Activated CD8-positive, alpha-beta memory T cell treated with anti-CD3 and anti-CD28 coated beads for 24 hours (primary cell): ENCODE data around the gene FAAP20.
A peak's percentile ranks its signal among the peaks of the same experiment; 100 is the strongest.

Experiments
- DNase-seq: peaks from one replicate; pipeline ENCODE4 v3.0.0-alpha.2; 2020

Gene FAAP20

DNA sequence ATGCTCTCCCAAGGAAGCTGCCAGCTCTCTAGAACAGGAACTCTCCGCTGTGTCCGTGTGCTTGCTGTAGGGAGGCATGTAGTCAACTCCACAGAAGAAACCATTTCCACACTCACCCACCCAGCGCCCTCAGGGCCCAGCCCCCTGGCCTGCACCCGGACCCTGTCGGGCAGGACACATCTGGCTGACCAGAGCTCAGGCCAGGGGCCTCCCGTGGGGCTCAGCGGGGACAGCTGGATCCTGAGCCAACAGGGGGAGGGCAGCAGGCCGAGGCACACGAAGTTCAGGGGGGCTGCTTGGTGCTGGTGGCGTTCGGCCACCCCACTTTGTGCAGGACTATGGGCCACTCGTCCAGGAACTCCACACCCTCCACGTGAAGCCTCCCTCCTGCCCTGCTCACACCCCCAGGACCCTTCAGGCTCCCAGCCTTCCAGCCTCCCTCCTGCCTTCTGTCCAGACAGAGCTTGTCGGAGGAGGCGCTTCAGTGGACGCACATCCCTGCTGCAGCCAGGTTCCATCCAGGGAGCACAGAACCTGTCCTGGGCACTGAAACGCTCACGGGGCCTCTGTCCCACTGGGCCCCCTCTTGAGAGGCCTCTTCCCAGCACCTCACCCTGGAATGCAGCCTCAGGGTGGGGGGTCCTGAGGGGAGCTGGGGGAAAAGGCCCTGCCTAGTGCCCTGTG, 15.0 kb upstream of the FAAP20 start:
- no peak for DNase-seq

GRCh38 chr1:2208309-2209239, 14.0 kb upstream of the FAAP20 start:
- no peak for DNase-seq

- no peak for DNase-seq
Measured at GRCh38 chr1:2206813-2207487, 12.4 kb upstream of the FAAP20 start.

DNA sequence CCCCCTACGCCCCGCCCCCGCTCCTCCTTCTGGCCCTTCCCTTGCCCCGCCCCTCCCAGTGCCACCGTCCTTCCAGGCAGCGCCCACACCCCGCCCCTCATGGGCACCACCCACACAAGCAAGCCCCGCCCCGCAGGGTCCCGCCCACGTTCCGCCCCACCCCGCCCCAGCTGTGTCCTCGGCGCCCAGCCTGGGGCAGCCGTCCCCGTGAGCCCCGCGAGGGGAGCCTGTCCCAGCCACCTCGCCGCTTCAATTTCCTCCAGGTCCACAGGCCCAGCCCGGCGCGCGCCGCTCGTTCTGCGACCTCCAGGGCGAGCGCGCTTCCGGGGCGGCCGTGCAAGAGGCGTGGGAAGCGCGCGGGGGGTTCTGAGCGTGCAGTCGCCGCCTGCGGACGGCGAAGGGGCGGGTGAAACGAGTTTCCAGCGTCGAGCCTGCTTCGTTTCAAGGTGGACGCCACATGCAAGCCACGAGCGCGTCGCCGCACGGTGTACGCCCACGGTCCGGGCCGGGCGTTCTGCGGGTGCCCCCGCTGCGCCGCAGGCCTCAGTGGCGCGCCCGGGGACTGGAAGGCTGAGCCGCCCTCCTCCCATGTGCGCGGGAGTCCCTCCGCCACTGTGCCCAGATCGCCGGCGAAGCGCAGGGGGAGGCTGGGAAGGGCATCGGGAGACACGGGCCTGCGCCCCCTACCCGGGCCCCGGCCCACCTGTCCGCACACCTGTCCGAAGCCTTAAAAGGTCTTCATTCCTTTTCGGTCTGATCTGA, 10.8 kb upstream of the FAAP20 start:
- peak; percentile 95 for DNase-seq

DNA sequence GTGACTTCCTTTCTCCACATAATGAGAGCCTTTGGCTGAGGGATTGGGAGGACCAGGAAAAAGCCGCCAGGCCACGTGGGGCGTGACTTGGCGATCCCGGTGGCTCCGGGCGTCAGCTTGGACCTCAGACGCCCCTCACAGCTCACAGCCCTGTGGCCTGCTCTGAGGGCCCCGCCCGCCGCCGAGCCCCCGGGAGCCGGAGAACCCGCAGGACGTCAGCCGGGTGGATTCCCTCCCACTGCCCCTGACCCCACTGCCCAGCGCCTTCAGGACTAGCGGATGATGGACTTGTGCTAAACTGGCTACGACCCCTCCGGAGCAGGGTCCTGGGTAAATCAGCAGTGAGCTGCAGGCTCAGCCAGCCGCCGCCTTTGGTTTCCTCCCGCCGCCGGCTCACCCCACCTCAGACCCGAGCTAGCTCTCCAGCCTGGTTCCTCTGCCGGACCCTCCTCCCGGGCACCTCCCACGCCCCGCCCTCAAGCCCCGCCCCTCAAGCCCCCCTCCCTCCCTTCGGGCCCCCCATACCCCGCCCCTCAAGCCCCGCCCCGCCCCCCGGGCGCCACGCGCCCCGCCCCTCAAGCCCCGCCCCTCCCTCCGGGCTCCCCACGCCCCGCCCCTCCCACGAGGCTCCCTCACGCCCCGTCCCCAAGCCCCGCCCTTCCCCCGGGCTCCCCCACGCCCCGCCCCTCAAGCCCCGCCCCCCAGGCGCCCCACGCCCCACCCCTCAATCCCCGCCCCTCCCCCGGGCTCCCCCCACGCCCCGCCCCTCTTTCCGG, 10.0 kb upstream of the FAAP20 start:
- peak; percentile 84 for DNase-seq

DNA sequence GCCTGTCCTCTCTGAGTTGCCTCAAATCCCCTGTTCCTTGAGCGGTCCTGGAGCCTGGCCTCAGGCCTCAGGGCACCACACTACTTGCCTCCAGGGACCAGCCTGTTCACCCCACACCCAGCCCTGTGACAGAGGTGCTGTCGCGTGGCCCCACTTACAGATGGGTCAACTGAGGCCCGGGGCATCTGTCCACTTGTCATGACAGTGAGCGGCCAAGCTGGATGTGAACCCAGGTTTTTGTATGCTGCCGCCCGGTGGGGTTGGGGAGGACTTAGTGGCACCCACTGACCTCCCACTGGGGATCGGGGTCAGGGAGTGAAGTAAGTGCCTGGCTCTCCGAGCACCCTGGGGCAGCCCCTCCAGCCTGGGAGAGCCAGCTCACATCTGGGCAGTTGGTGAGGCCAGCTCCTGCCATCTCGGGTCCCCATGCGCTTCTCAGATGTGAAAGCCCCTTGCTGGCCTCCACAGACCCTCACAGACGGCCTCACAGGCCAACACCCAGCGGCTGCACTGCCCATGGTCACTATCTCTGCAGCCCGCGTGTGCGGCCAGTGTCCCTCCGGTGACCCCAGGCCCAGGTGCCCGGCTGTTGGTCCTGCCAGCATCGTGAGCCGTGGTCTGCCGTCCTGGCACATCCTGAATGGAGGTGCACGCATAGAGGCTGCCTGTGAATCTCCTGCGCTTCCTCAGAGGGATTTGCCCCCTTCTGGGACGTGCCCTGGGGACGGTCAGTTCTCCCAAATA, 9.3 kb upstream of the FAAP20 start:
- DNase-seq, result no peak

DNA sequence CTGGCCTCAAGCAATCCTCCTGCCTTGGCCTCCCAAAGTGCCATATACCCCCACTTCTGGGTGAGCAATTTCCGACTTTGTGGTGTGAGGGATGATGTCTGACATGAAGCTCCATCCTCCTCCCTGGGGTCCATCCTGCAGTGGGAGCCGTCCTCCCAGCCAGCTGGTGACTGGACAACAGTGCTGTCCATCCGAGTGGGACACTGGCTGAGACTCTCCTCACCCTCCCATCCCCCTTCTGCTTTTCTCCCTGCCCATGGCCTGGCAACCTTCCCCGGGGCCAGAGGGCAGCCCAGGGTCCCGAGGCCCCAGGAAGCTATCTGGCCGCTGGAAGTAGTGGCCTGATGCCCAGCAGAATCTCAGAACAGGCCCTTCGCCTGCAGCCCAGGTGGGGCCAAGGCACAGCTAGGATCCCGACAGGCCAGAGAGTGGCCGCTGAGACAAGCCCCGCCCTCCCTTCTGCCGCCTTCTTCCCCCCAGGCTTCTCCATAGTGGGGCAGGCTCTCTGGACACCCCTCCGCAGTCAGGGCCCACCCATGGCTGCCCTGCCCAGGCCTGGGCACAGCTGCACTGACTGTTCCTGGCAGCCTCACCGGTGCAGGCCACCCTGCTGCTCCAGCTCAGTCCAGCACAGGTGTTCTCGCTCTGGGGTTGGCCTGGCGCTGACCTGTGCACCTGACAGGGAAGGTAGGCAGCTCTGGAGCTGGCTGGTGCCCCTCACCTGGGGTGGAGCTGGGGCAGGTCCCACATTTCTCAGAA, 8.4 kb upstream of the FAAP20 start:
- DNase-seq, result no peak

DNA sequence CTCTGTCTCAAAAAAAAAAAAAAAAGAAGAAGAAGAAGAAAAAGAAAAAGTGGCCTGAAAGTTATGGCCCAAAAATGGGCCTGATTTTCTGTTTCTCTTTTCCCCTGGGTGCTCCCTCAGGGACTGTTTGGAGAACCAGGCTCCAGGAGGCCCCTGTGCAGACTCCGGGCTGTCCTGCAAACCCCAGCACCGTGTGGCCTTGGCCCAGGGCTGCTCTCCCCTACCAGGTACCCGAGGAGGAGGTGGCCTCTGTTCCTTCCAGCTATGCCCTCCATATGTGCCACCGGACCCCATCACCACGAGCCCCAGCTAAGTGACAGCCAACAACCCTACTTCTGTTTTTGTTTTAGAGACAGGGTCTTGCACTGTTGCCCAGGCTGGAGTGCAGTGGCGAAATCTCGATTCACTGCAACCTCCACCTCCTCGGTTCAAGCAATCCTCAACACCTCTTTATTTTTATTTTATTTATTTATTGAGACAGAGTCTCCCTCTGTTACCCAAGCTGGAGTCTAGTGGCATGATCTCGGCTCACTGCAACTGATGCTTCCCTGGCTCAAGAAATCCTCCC, 7.5 kb upstream of the FAAP20 start:
- no peak for DNase-seq

DNA sequence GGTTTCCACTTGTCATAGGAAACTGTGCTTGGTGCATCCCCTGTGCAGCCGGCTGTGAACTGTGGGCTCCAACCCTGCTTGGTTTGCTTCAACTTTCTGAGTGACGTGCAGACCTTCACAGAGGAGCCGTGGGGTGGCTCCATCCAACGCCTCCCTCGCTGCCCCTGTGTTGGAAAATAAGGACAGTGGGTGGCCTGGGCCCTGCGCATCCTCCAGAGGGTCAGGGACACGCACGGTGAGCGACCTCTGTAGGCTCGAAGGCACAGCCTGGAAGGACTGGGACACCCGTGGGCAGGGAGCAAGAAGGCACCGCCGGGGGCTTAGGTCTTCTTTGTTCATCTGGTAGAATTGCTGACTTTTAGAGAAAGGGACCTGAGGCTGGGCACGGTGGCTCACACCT, 6.5 kb upstream of the FAAP20 start:
- no peak for DNase-seq

DNA sequence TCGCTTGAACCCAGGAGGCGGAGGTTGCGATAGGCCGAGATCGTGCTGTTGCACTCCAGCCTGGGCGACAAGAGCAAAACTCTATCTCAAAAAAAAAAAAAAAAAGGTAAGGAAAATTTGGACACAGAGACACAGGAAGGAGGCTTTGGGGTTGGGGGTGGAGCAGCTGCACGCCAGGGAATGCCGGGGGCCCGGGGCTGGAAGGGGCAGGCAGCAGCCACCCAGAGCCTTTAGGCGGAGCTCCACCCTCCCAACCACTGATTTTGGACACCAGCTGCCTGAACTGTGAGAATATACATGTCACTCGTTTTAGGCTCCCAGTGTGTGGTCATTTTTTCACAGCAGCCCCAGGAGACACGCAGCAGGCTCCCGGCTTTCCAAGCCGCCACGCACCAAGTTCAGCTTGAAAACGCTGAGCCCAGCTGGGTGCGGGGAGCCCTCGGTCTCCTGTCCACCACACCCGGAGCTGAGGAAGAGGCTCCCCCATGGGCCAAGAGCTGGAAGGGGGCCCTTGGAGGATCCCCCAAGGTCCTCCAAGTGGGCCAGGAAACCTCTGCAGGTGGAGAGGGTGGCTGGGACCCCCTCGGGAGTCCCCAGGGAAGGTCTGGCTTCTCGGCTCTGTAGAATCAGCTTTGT, 5.9 kb upstream of the FAAP20 start:
- DNase-seq, result no peak

GRCh38 chr1:2199042-2199810, 4.7 kb upstream of the FAAP20 start:
- peak; percentile 88 for DNase-seq

- DNase-seq, result no peak
Measured at GRCh38 chr1:2198571-2198970, 4.0 kb upstream of the FAAP20 start.

DNA sequence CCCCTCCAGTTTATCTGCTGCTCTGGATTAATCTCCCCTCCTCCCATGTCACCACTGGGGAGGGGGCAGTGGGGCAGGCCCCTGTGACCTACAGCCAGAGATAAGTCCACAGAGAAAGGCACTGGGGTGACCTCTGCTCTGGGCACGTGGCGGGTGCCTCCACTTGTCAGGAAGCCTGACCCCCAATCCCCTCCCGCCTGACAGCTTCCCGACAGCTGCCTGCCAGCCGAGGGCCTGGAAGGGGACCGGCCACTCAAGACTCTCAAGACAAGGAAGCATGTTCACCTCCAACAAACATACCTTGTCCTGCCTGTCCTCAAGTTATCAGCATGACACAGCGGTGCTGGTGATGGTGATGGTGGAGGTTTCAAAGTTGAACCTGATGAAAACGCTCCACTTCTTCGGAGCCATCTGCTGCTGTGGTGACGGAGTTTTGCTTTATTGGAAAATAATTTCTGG, 3.2 kb upstream of the FAAP20 start:
- no peak for DNase-seq

DNA sequence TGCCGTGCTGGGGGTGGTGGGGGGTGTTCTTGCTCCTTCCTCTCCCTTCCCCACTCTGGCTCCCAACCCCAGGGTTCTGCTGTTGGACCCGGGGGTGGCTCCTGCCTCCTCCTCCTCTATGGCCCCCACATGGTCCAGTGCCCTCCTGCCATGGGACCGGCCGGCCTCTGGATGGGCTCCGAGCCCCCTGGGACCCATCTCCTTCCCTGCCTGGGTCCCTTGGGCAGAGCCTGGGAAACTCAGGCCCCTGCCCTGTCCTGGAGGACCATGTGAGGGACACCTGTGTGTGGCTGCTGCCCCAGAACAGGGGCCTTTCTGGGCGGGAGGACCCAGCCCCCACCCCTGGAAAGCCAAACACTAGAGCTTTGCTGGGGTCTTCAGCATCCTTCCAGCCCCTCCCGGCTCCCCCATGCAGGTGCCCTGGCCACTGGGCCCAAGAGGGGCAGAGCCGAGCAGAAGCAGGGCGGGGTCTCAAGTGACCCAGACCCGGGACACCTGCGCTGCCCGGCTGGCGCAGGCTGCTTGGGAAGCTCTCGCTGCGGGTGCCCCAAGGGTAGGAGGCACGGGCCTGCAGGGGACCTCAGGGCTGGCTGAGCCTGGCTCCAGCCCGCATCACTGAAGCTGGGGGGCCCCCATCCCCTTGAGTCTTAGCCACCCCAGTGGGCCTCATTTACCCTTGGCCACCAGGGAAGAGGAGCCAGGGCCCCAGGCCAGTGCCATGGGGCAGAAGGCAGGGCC, 2.5 kb upstream of the FAAP20 start:
- DNase-seq, result no peak

DNA sequence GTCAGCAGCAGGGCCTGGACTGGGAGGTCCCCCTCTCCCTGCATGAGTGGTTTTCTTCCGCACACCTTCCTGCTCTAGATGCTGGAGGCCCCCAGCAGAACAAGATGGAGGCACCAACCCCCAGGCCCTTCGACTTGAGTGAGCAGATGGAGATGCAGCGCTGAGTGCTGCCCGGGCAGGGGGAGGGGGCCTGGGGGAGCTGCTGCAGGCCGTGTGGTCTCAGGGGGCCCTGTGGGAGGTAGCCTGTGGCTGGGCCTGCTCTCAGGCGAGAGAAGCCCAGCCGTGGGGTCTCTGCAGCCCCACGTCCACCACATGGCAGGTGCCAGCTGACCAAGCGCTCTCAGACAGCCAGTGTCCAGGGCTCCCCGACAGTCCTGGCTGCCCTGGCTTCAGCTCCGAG, 1.2 kb upstream of the FAAP20 start:
- DNase-seq, result no peak

DNA sequence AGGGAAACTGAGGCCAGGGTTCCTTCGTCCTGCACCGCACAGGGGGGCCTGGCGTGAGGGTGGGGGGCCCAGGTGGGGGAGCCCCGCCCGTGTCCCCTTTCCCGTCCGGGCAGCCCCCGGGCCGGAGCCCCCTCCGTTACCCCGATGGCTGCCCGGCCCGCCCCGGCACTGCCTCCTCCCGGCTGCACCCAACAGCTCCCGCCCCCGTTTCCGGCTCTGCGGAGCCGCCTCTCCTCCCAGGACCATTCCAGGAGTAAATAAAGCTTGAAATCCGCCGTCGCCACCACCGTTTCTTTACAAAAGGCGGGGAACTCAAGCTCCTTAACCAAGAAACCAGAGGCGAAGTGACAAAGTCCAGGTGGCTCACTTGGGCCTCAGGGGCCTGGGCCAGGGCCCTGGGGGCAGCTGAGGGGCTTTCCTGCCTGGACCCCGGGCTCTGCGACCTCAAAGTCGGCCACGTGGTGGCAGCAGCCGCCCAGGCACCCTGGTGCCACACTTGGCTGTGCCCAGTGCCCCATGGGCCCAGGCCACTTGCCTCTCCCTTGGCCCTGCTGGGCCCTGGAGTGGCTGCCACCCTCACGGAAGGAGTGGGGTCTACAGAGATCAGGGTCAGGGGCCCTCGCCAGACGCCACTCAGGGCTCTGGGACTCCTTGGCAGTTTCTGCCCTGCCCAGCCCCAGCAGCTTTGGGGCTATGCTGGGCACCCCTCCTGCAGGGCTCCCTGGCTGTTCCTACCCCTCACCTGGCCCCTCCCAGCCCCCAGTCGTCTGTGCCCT, 514 bp upstream of the FAAP20 start:
- peak; percentile 97 for DNase-seq
